ENCODE results near the gene E2F2.

DNA sequence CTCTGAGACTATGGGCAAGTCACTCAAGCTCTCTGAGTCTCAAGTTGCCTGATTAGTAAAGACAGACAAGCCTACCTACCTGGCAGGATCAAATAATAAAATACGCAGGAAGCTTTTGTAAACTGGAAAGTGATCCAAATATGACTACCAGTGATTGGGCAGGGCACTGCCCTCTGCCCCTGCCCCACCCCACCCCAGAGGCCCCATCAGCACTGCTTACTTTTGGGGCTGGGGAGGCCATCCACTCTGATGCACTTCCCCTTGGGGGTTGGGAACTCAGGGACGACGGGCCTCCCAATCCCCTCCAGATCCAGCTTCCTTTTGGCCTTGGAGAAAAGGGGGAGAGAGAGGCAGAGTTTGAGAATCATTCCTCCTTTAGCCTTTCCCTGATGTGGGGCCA is 6.9 kb downstream of the E2F2 start:
- no peak for TF ChIP-seq POLR2AphosphoS5 (IDR thresholded peaks at IDR 0.05)
- TF ChIP-seq, protein P1, sequence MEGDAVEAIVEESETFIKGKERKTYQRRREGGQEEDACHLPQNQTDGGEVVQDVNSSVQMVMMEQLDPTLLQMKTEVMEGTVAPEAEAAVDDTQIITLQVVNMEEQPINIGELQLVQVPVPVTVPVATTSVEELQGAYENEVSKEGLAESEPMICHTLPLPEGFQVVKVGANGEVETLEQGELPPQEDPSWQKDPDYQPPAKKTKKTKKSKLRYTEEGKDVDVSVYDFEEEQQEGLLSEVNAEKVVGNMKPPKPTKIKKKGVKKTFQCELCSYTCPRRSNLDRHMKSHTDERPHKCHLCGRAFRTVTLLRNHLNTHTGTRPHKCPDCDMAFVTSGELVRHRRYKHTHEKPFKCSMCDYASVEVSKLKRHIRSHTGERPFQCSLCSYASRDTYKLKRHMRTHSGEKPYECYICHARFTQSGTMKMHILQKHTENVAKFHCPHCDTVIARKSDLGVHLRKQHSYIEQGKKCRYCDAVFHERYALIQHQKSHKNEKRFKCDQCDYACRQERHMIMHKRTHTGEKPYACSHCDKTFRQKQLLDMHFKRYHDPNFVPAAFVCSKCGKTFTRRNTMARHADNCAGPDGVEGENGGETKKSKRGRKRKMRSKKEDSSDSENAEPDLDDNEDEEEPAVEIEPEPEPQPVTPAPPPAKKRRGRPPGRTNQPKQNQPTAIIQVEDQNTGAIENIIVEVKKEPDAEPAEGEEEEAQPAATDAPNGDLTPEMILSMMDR (IDR thresholded peaks at IDR 0.05) = no peak
- no peak for TF ChIP-seq EP300 (IDR thresholded peaks at IDR 0.05)
- no peak for TF ChIP-seq POLR2A (IDR thresholded peaks at IDR 0.05)
